ENCODE results near the gene CDH13. TPM values are rescaled to one million over a fixed set of nuclear protein-coding genes. Genes with fewer than 3 reads are reported as not detected.

Gene CDH13
- total RNA-seq, 4 donors from 2014 or later = 12.5 to 35.9 (median 22.1) TPM

GRCh38 chr16:83586036-83586435 lies 959.3 kb downstream of the CDH13 start:
- TF ChIP-seq, protein P1, sequence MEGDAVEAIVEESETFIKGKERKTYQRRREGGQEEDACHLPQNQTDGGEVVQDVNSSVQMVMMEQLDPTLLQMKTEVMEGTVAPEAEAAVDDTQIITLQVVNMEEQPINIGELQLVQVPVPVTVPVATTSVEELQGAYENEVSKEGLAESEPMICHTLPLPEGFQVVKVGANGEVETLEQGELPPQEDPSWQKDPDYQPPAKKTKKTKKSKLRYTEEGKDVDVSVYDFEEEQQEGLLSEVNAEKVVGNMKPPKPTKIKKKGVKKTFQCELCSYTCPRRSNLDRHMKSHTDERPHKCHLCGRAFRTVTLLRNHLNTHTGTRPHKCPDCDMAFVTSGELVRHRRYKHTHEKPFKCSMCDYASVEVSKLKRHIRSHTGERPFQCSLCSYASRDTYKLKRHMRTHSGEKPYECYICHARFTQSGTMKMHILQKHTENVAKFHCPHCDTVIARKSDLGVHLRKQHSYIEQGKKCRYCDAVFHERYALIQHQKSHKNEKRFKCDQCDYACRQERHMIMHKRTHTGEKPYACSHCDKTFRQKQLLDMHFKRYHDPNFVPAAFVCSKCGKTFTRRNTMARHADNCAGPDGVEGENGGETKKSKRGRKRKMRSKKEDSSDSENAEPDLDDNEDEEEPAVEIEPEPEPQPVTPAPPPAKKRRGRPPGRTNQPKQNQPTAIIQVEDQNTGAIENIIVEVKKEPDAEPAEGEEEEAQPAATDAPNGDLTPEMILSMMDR (IDR thresholded peaks at IDR 0.05) = no peak

DNA sequence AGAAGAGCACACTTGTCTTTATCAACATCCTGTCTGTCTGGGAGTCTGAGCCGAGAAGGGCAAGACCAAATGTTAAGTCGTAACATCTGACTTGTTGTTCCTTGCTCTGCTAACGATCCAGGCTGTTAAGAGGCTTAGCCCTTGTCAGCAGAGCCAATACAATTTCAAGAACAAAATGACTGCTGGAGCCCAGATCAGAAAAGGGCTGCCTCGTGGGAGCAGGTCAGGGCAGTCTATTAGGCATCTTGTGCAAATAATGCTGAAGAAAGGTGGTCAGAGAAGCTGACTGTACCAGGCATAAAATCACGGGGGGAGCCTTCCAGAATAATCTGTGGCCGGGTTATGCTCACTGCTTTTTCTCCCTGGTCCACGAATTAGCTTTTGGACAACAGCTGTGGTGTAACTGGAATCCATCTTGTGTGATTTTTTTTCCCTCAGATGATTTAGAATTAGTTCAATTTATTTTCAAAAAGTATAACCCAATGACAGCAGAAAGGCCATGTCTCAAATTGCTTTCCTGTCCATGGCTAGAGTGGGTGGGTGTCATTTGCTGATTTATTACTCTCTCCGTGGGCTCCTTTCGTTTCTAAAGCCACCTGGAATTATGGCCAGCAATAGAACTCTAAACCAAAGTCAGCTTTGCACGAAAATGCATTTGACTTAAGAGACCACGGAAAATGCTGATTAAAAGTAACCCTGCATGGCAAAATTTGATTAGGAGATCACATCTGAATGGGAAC lies 959.9 kb downstream of the CDH13 start:
- ATAC-seq (ENCODE audit: low FRiP score) (no peak), DNase-seq (ENCODE audit: low spot score) (no peak)
- TF ChIP-seq, protein P1 (IDR thresholded peaks at IDR 0.05) = no peak

More at GRCh38 chr16:83586036-83586435, 959.3 kb downstream of the CDH13 start:
- no peak for ATAC-seq (ENCODE audit: low FRiP score)
- no peak for DNase-seq (ENCODE audit: low spot score)

DNA sequence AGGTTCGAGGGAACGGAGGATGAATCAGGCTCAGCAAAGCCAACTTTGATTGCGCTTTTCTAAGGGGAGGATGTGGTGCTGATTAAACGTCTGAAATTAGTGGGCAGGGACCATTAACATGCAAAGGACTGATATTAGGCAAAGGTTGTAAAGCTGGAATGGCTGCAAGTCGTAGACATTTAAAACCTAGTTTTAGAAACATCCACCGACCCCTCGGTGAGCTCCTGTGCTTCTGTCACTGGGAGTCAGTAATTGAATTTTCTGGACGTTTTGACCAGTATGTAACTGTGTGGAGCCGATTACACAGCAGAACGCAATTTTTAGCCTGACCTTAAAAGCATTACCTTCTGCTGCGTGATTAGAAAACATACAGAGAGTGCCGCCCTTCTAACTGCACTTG lies 960.4 kb downstream of the CDH13 start:
- DNase-seq (ENCODE audit: low spot score) = no peak
- no peak for ATAC-seq (ENCODE audit: low FRiP score)
- TF ChIP-seq, protein P1 (IDR thresholded peaks at IDR 0.05) = no peak

- ATAC-seq (ENCODE audit: low FRiP score) = no peak
- DNase-seq (ENCODE audit: low spot score) = no peak
- TF ChIP-seq, protein P1 (IDR thresholded peaks at IDR 0.05) = no peak
Measured at GRCh38 chr16:83588070-83588469, 961.3 kb downstream of the CDH13 start.

GRCh38 chr16:83589576-83589975 lies 962.8 kb downstream of the CDH13 start:
- TF ChIP-seq, protein P1 (IDR thresholded peaks at IDR 0.05) = no peak
- no peak for DNase-seq (ENCODE audit: low spot score)
- ATAC-seq (ENCODE audit: low FRiP score) = no peak

- ATAC-seq (ENCODE audit: low FRiP score) (no peak), DNase-seq (ENCODE audit: low spot score) (no peak)
- TF ChIP-seq, protein P1 (IDR thresholded peaks at IDR 0.05) = no peak
Measured at GRCh38 chr16:83592778-83593177, 966.0 kb downstream of the CDH13 start.
